Type B pancreatic cell (in vitro differentiated cells): Measurements from ENCODE around the gene CEACAM19. TPM values are rescaled to one million over a fixed set of nuclear protein-coding genes. Genes with fewer than 3 reads are reported as not detected.

ENCODE experiments used
- DNase-seq: peaks from one replicate; pipeline ENCODE4 v3.0.0; 2021; ENCODE audit warnings: mixed read lengths; ENCODE audit not compliant: unreplicated experiment; ENCODE audit errors: extremely low spot score
- H3K27ac Mint-ChIP-seq: 2 replicates; pipeline ENCODE4 v1.8.0; 2021; ENCODE audit warnings: mild to moderate bottlenecking, mixed read lengths
- H3K27me3 Mint-ChIP-seq: 2 replicates; pipeline ENCODE4 v1.8.0; 2021; ENCODE audit warnings: mixed read lengths
- H3K36me3 Mint-ChIP-seq: 2 replicates; pipeline ENCODE4 v1.8.0; 2021; ENCODE audit warnings: mixed read lengths
- H3K4me1 Mint-ChIP-seq: one replicate; pipeline ENCODE4 v1.8.0; 2021; ENCODE audit warnings: mixed read lengths; ENCODE audit not compliant: unreplicated experiment
- H3K4me3 Mint-ChIP-seq: 2 replicates; pipeline ENCODE4 v1.8.0; 2021; ENCODE audit warnings: mild to moderate bottlenecking, mixed read lengths
- H3K9me3 Mint-ChIP-seq: 2 replicates; pipeline ENCODE4 v1.8.0; 2021; ENCODE audit warnings: mixed read lengths
- CTCF ChIP-seq: fragments of 200-600 bp; sonication (generic); conservative IDR thresholded peaks from 2 replicates; pipeline ENCODE4 v1.5.0; 2021; ENCODE audit warnings: antibody characterized with exemption, mild to moderate bottlenecking
- total RNA-seq: library from RNA; stranded (reverse); gene quantifications from 2 replicates; pipeline ENCODE4 v1.2.1, GENCODE V29; 2021; ENCODE audit warnings: low replicate concordance

CEACAM19 gene
- total RNA-seq, 1 donor from 2014 or later = 6.3 TPM

- Mint-ChIP-seq H3K4me1 (peaks cover 5% of the 10 kb centered on the region), H3K27me3 (no peaks in the 10 kb centered on the region), H3K36me3 (peaks cover 20% of the 10 kb centered on the region), H3K27ac (peak overlapping the region; percentile 39), H3K4me3 (no peak overlapping the region), H3K9me3 (no peaks in the 10 kb centered on the region)
- no peak for TF ChIP-seq CTCF
- no peak for DNase-seq
Measured at GRCh38 chr19:44648631-44649251, 22.5 kb upstream of the CEACAM19 start.

- Mint-ChIP-seq H3K27me3 (no peaks in the 10 kb centered on the region), H3K4me1 (peaks cover 5% of the 10 kb centered on the region), H3K4me3 (no peak overlapping the region), H3K36me3 (peaks cover 22% of the 10 kb centered on the region), H3K9me3 (no peaks in the 10 kb centered on the region), H3K27ac (no peak overlapping the region)
- no peak for DNase-seq
- no peak for TF ChIP-seq CTCF
Measured at GRCh38 chr19:44649578-44650145, 21.6 kb upstream of the CEACAM19 start.

GRCh38 chr19:44653343-44653742 is 17.9 kb upstream of the CEACAM19 start:
- DNase-seq = no peak
- Mint-ChIP-seq H3K9me3 (no peaks in the 10 kb centered on the region), H3K27ac (no peak overlapping the region)

GRCh38 chr19:44653977-44654774 is 17.1 kb upstream of the CEACAM19 start:
- Mint-ChIP-seq H3K9me3 (no peaks in the 10 kb centered on the region), H3K4me3 (no peak overlapping the region), H3K4me1 (no peaks in the 10 kb centered on the region), H3K27me3 (no peaks in the 10 kb centered on the region), H3K27ac (no peak overlapping the region), H3K36me3 (peaks cover 50% of the 10 kb centered on the region)
- DNase-seq = no peak
- peak; percentile 65 for TF ChIP-seq CTCF

More at GRCh38 chr19:44653343-44653742, 17.9 kb upstream of the CEACAM19 start:
- TF ChIP-seq CTCF = no peak
- no peaks in the 10 kb centered on the region for H3K27me3 Mint-ChIP-seq
- H3K4me3 Mint-ChIP-seq = no peak overlapping the region
- H3K36me3 Mint-ChIP-seq = peaks cover 45% of the 10 kb centered on the region
- H3K4me1 Mint-ChIP-seq = no peaks in the 10 kb centered on the region

GRCh38 chr19:44657211-44657921 is 13.9 kb upstream of the CEACAM19 start:
- Mint-ChIP-seq H3K4me3 (no peak overlapping the region), H3K4me1 (no peaks in the 10 kb centered on the region)
- peak; percentile 78 for DNase-seq

More at GRCh38 chr19:44657211-44657921, 13.9 kb upstream of the CEACAM19 start:
- Mint-ChIP-seq H3K27me3 (no peaks in the 10 kb centered on the region), H3K27ac (no peak overlapping the region), H3K9me3 (no peaks in the 10 kb centered on the region), H3K36me3 (peaks cover 42% of the 10 kb centered on the region)
- peak; percentile 92 for TF ChIP-seq CTCF
